PC-9 (cell line): ENCODE data around the gene PNPLA2. TPM values are rescaled to one million over a fixed set of nuclear protein-coding genes. Genes with fewer than 3 reads are reported as not detected.

ENCODE experiments used
- BruUV-seq: library from RNA; stranded (reverse); fragments of 400-500 nt; replicated peaks from 2 replicates; lab custom pipeline; 2021; lab: Mats Ljungman, UMichigan
- CTCF ChIA-PET: fragments of 300-600 bp; sonication (Branson Sonifier 250); formaldehyde crosslinking; loops from one replicate; lab custom pipeline; 2022; ENCODE audit warnings: antibody characterized with exemption; lab: Charles Lee
- POLR2A ChIA-PET: fragments of 300-600 bp; sonication (Branson Sonifier 250); formaldehyde crosslinking; loops from one replicate; lab custom pipeline; 2022; ENCODE audit warnings: antibody characterized with exemption; ENCODE audit not compliant: unreplicated experiment; lab: Charles Lee
- DNase-seq, 2 experiments: peaks; one replicate each; pipeline versions ENCODE4 v3.0.0 to v3.0.0-alpha.2; 2015 to 2022; ENCODE audit warnings: mixed read lengths in 1 of 2
- H2AFZ ChIP-seq: fragments of 200-600 bp; sonication (generic); 2 replicates; pipeline ENCODE4 v1.8.1; 2017; ENCODE audit warnings: antibody characterized with exemption
- H3F3A ChIP-seq: fragments of 200-600 bp; sonication (generic); 2 replicates; pipeline ENCODE4 v1.8.1; 2017; ENCODE audit warnings: antibody characterized with exemption, mild to moderate bottlenecking, low read depth; ENCODE audit not compliant: insufficient read depth
- H3K27ac ChIP-seq: fragments of 200-600 bp; sonication (generic); 2 replicates; pipeline ENCODE4 v1.6.1; 2016; ENCODE audit warnings: mixed run types
- H3K27me3 ChIP-seq: fragments of 200-600 bp; sonication (generic); 2 replicates; pipeline ENCODE4 v1.6.1; 2016; ENCODE audit warnings: low read depth, mixed run types; ENCODE audit not compliant: insufficient read depth
- H3K36me3 ChIP-seq: fragments of 200-600 bp; sonication (generic); 2 replicates; pipeline ENCODE4 v1.6.1; 2016; ENCODE audit warnings: low read depth, mixed run types
- H3K4me1 ChIP-seq: fragments of 200-600 bp; sonication (generic); replicated peaks from 2 replicates; pipeline ENCODE4 v1.6.1; 2016; ENCODE audit warnings: mixed run types; ENCODE audit not compliant: insufficient read depth
- H3K4me2 ChIP-seq: fragments of 200-600 bp; sonication (generic); 2 replicates; pipeline ENCODE4 v1.6.1; 2017; ENCODE audit warnings: mixed run types
- H3K4me3 ChIP-seq: fragments of 200-600 bp; sonication (generic); 2 replicates; pipeline ENCODE4 v1.6.1; 2016; ENCODE audit warnings: mixed run types
- H3K79me2 ChIP-seq: fragments of 200-600 bp; sonication (generic); 2 replicates; pipeline ENCODE4 v1.6.1; 2017; ENCODE audit warnings: low read depth, mixed run types
- H3K9me2 ChIP-seq: fragments of 200-600 bp; sonication (generic); 2 replicates; pipeline ENCODE4 v1.8.1; 2017; ENCODE audit warnings: mild to moderate bottlenecking; ENCODE audit not compliant: insufficient read depth
- H3K9me3 ChIP-seq: fragments of 200-600 bp; sonication (generic); 2 replicates; pipeline ENCODE4 v1.8.1; 2016; ENCODE audit warnings: low read depth; ENCODE audit not compliant: insufficient read depth
- H4K20me1 ChIP-seq: fragments of 200-600 bp; sonication (generic); 2 replicates; pipeline ENCODE4 v1.8.1; 2017; ENCODE audit not compliant: insufficient read depth
- CTCF ChIP-seq: fragments of 200-600 bp; sonication (generic); conservative IDR thresholded peaks from 2 replicates; pipeline ENCODE4 v1.6.1; 2017; ENCODE audit warnings: mixed run types, antibody characterized with exemption, mild to moderate bottlenecking, moderate library complexity
- EZH2 ChIP-seq: fragments of 200-600 bp; sonication (generic); IDR thresholded peaks from 2 replicates; pipeline ENCODE4 v1.8.0; 2017; ENCODE audit warnings: antibody characterized with exemption, low read depth
- intact Hi-C: fragments of 100-400 bp; cut with micrococcal nuclease; formaldehyde crosslinking; loops from one replicate; pipeline ENCODE4 v1.10.0; 2022; ENCODE audit not compliant: unreplicated experiment
- total RNA-seq: library from RNA; stranded (reverse); gene quantifications from 2 replicates; pipeline ENCODE4 v1.2.3, GENCODE V29; 2021

PNPLA2 gene
- total RNA-seq, 1 experiment from 2014 or later = 137 TPM

- ChIA-PET POLR2A (no interaction called here), CTCF (no interaction called here)
- no peaks in the 10 kb centered on the region for H3K9me3 ChIP-seq
- no peak overlapping the region for H2AFZ ChIP-seq
- TF ChIP-seq CTCF = no peak
- no peak for TF ChIP-seq EZH2
- H3K9me2 ChIP-seq = no peaks in the 10 kb centered on the region
- intact Hi-C loops = no loop called here
- H3F3A ChIP-seq = no peaks in the 10 kb centered on the region
- no peaks in the 10 kb centered on the region for H3K36me3 ChIP-seq
- H3K79me2 ChIP-seq = no peaks in the 10 kb centered on the region
- H3K27me3 ChIP-seq = no peaks in the 10 kb centered on the region
- DNase-seq = no peak
- no peak overlapping the region for H3K4me2 ChIP-seq
- H3K27ac ChIP-seq = no peak overlapping the region
- no peaks in the 10 kb centered on the region for H4K20me1 ChIP-seq
- BruUV-seq = no TSS peak
- H3K4me1 ChIP-seq = no peaks in the 10 kb centered on the region
- H3K4me3 ChIP-seq = no peak overlapping the region
Measured at GRCh38 chr11:852762-853161, 34.0 kb downstream of the PNPLA2 start.

DNA sequence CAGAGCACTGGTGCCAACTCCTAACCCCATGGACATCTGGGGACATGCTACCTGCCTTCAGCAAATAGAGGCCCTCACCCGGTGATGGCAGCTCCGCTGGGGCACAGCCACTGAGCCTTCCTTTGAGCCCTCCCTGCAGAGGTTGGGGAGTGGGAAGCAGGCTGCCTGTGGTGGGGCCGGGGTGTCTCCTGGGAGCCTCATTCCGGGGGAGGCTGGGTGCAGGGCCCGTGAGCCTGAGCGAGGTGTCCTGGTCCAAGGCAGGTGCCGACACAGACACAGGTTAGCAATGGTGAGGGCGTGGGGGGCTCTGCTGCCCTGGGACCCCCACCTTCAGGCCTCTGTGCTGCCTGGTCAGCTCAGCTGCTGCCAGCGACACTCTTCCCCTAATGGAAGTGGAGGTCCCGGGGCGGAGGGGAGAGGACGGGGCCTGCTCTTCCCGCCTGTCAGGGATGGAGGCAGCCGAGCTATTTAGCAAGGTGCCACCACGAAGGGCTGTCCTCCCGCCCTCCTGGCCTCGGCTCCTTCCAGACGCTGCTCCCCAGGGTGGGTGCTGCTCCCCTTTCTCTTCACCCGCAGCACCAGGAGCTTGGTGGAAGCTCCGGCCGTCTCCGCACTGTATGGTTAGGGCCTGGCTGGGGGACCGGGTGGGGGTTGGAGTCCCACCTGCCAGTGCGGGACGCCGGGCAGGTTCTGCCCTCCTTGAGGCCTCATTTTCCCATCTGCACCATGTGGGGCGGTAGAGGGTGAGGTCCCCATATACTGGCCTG lies 35.2 kb downstream of the PNPLA2 start:
- no peaks in the 10 kb centered on the region for H3K27me3 ChIP-seq
- no peaks in the 10 kb centered on the region for H3K9me3 ChIP-seq
- H3K4me2 ChIP-seq = no peak overlapping the region
- no peaks in the 10 kb centered on the region for H3K4me1 ChIP-seq
- TF ChIP-seq CTCF (no peak), EZH2 (no peak)
- H3K79me2 ChIP-seq = no peaks in the 10 kb centered on the region
- intact Hi-C loops = no loop called here
- H2AFZ ChIP-seq = no peak overlapping the region
- H4K20me1 ChIP-seq = no peaks in the 10 kb centered on the region
- no peaks in the 10 kb centered on the region for H3F3A ChIP-seq
- ChIA-PET CTCF (no interaction called here), POLR2A (no interaction called here)
- no peak for DNase-seq
- no TSS peak for BruUV-seq
- no peaks in the 10 kb centered on the region for H3K9me2 ChIP-seq
- H3K27ac ChIP-seq = no peak overlapping the region
- no peak overlapping the region for H3K4me3 ChIP-seq
- H3K36me3 ChIP-seq = no peaks in the 10 kb centered on the region

DNA sequence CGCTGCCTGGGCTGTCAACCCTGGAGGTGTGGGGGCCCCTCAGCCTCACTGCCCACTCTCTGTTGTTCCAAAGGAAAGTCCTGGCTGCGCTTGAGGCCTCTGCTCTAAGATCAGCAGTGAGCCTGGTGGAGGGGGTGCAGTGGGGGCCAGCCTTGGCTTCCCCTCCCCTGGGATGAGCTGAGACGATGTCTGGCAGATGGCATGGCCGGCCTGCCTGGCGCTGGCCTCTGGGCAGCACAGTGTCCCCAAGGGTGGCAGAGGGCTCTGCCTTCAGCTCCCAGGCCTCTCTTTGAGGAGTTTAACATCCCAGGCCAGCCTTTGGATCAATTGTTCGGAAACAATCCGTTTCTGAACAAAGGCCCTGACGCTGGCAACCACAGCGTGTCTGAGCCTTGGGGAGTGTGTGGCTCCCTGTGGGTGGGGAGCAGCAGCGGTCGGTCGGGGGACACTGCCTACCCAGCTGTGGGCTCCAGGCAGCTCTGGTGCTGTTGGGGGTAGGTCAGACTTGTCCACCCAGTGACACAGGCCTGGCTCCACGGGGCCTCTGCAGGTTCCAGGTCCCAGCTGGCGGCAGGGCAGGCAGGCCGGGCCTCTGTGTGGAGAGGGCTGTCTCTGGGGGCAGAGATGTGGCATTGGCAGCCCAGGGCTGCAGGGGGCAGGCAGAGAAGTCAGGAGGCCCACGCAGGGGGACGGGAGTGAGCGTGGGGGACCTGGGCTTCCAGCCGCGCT lies 36.1 kb downstream of the PNPLA2 start:
- TF ChIP-seq CTCF (no peak), EZH2 (no peak)
- Histone ChIP-seq H3F3A (no peaks in the 10 kb centered on the region), H3K4me3 (no peak overlapping the region), H3K27me3 (no peaks in the 10 kb centered on the region), H3K9me2 (no peaks in the 10 kb centered on the region), H3K79me2 (no peaks in the 10 kb centered on the region), H3K27ac (no peak overlapping the region), H3K4me1 (no peaks in the 10 kb centered on the region), H3K4me2 (no peak overlapping the region), H2AFZ (no peak overlapping the region), H4K20me1 (no peaks in the 10 kb centered on the region), H3K9me3 (no peaks in the 10 kb centered on the region), H3K36me3 (no peaks in the 10 kb centered on the region)
- BruUV-seq = no TSS peak
- intact Hi-C loops = no loop called here
- CTCF ChIA-PET = no interaction called here
- no peak for DNase-seq
- POLR2A ChIA-PET = no interaction called here
